Placental pericyte (primary cell): ENCODE data around the gene SCGB1C1. TPM values are rescaled to one million over a fixed set of nuclear protein-coding genes. Genes with fewer than 3 reads are reported as not detected.

ENCODE experiments used
- small RNA-seq: library from RNA; depleted of rRNA; stranded (forward); fragments of <200 nt; gene quantifications from one replicate; pipeline ENCODE3, GENCODE V24; 2012; ENCODE audit warnings: low replicate concordance
- total RNA-seq: library from RNA; depleted of rRNA; stranded (reverse); fragments of >200 nt; gene quantifications from 2 replicates; pipeline ENCODE4 v1.2.3, GENCODE V29; 2012

The SCGB1C1 gene
- not detected in 2 replicates for total RNA-seq

DNA sequence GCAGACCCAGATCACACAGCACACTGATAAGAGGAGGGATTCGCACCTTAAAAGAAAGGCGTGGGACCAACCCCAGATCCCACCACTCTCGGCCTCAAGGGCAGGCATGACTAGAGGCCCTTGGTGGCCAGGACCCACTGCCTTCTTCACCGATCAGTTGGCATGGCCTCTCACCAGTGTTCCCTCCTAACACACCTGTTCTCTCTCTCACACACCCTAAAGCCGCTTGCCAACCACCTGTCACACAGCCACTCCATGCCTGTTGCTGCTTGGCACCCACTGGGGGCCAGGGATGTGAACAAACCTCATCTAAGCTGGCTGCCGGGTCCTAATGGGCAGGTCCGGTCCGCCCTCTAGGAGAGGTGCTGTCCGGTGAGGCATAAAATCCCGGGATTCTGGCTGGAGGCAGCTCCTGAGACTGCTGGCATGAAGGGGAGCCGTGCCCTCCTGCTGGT, at the start of gene SCGB1C1:
TSS of gene SCGB1C1 (plus strand) at position 405 of the 455 bp plus-strand sequence. CDS start at position 427, 22 bp downstream.

GRCh38 chr11:207208-207862, 14.5 kb downstream of the SCGB1C1 start, which contains the start of the genes BET1L and RIC8A:
BET1L (minus strand) TSS chr11:207399; CDS start chr11:207321, 78 bp downstream.
RIC8A (plus strand) TSS chr11:207708; CDS start chr11:208855, 1,147 bp downstream.

GRCh38 chr11:235997-236773, 43.3 kb downstream of the SCGB1C1 start, which contains the start of gene SIRT3:
SIRT3 (minus strand) TSS chr11:236342; CDS start chr11:236328, 14 bp downstream.

GRCh38 chr11:236774-237767, 44.2 kb downstream of the SCGB1C1 start, which contains the start of gene PSMD13:
PSMD13 (plus strand) TSS chr11:236976; CDS start chr11:237050, 74 bp downstream.

Small RNA genes lying within 50 kb of the gene (small RNA-seq; reads per million reads assigned to genes)
- not detected for gene RNU6-447P

Other genes starting within 250 kb of the SCGB1C1 start
- 30.8 and 33.7 TPM in 2 replicates for gene BET1L, start 14.3 kb downstream of the SCGB1C1 start, total RNA-seq
- gene RIC8A, start 14.6 kb downstream of the SCGB1C1 start, total RNA-seq, result 166 and 246 TPM in 2 replicates
- 6.9 and 9.4 TPM in 2 replicates for gene SIRT3, start 43.3 kb downstream of the SCGB1C1 start, total RNA-seq
- gene PSMD13, start 43.9 kb downstream of the SCGB1C1 start, total RNA-seq, result 123 and 195 TPM in 2 replicates
- gene NLRP6, start 85.3 kb downstream of the SCGB1C1 start, total RNA-seq, result not detected in 2 replicates
- gene PGGHG, start 96.0 kb downstream of the SCGB1C1 start, total RNA-seq, result 6.3 and 7.3 TPM in 2 replicates
- gene IFITM5, start 106.4 kb downstream of the SCGB1C1 start, total RNA-seq, result not detected in 2 replicates
- 19.6 and 56.2 TPM in 2 replicates for gene IFITM2, start 114.7 kb downstream of the SCGB1C1 start, total RNA-seq
- 25.3 and 136 TPM in 2 replicates for gene IFITM1, start 121.0 kb downstream of the SCGB1C1 start, total RNA-seq
- 45.5 and 328 TPM in 2 replicates for gene IFITM3, start 127.8 kb downstream of the SCGB1C1 start, total RNA-seq
- gene B4GALNT4, start 176.4 kb downstream of the SCGB1C1 start, total RNA-seq, result 1.1 TPM in 2 replicates
- gene PKP3, start 201.1 kb downstream of the SCGB1C1 start, total RNA-seq, result 0.66 and 1.3 TPM in 2 replicates
- 18.2 and 21.9 TPM in 2 replicates for gene SIGIRR, start 221.9 kb downstream of the SCGB1C1 start, total RNA-seq
- gene ANO9, start 248.9 kb downstream of the SCGB1C1 start, total RNA-seq, result not detected in 2 replicates